PC-9 (cell line): ENCODE data around the gene TCAP. TPM values are rescaled to one million over a fixed set of nuclear protein-coding genes. Genes with fewer than 3 reads are reported as not detected.

Experiments
- BruUV-seq: library from RNA; stranded (reverse); fragments of 400-500 nt; replicated peaks from 2 replicates; lab custom pipeline; 2021; lab: Mats Ljungman, UMichigan
- CTCF ChIA-PET: fragments of 300-600 bp; sonication (Branson Sonifier 250); formaldehyde crosslinking; loops from one replicate; lab custom pipeline; 2022; ENCODE audit warnings: antibody characterized with exemption; lab: Charles Lee
- POLR2A ChIA-PET: fragments of 300-600 bp; sonication (Branson Sonifier 250); formaldehyde crosslinking; loops from one replicate; lab custom pipeline; 2022; ENCODE audit warnings: antibody characterized with exemption; ENCODE audit not compliant: unreplicated experiment; lab: Charles Lee
- DNase-seq, 2 experiments: peaks; one replicate each; pipeline versions ENCODE4 v3.0.0 to v3.0.0-alpha.2; 2015 to 2022; ENCODE audit warnings: mixed read lengths in 1 of 2
- H2AFZ ChIP-seq: fragments of 200-600 bp; sonication (generic); 2 replicates; pipeline ENCODE4 v1.8.1; 2017; ENCODE audit warnings: antibody characterized with exemption
- H3F3A ChIP-seq: fragments of 200-600 bp; sonication (generic); 2 replicates; pipeline ENCODE4 v1.8.1; 2017; ENCODE audit warnings: antibody characterized with exemption, mild to moderate bottlenecking, low read depth; ENCODE audit not compliant: insufficient read depth
- H3K27ac ChIP-seq: fragments of 200-600 bp; sonication (generic); 2 replicates; pipeline ENCODE4 v1.6.1; 2016; ENCODE audit warnings: mixed run types
- H3K27me3 ChIP-seq: fragments of 200-600 bp; sonication (generic); 2 replicates; pipeline ENCODE4 v1.6.1; 2016; ENCODE audit warnings: low read depth, mixed run types; ENCODE audit not compliant: insufficient read depth
- H3K36me3 ChIP-seq: fragments of 200-600 bp; sonication (generic); 2 replicates; pipeline ENCODE4 v1.6.1; 2016; ENCODE audit warnings: low read depth, mixed run types
- H3K4me1 ChIP-seq: fragments of 200-600 bp; sonication (generic); replicated peaks from 2 replicates; pipeline ENCODE4 v1.6.1; 2016; ENCODE audit warnings: mixed run types; ENCODE audit not compliant: insufficient read depth
- H3K4me2 ChIP-seq: fragments of 200-600 bp; sonication (generic); 2 replicates; pipeline ENCODE4 v1.6.1; 2017; ENCODE audit warnings: mixed run types
- H3K4me3 ChIP-seq: fragments of 200-600 bp; sonication (generic); 2 replicates; pipeline ENCODE4 v1.6.1; 2016; ENCODE audit warnings: mixed run types
- H3K79me2 ChIP-seq: fragments of 200-600 bp; sonication (generic); 2 replicates; pipeline ENCODE4 v1.6.1; 2017; ENCODE audit warnings: low read depth, mixed run types
- H3K9me2 ChIP-seq: fragments of 200-600 bp; sonication (generic); 2 replicates; pipeline ENCODE4 v1.8.1; 2017; ENCODE audit warnings: mild to moderate bottlenecking; ENCODE audit not compliant: insufficient read depth
- H3K9me3 ChIP-seq: fragments of 200-600 bp; sonication (generic); 2 replicates; pipeline ENCODE4 v1.8.1; 2016; ENCODE audit warnings: low read depth; ENCODE audit not compliant: insufficient read depth
- H4K20me1 ChIP-seq: fragments of 200-600 bp; sonication (generic); 2 replicates; pipeline ENCODE4 v1.8.1; 2017; ENCODE audit not compliant: insufficient read depth
- CTCF ChIP-seq: fragments of 200-600 bp; sonication (generic); conservative IDR thresholded peaks from 2 replicates; pipeline ENCODE4 v1.6.1; 2017; ENCODE audit warnings: mixed run types, antibody characterized with exemption, mild to moderate bottlenecking, moderate library complexity
- EZH2 ChIP-seq: fragments of 200-600 bp; sonication (generic); IDR thresholded peaks from 2 replicates; pipeline ENCODE4 v1.8.0; 2017; ENCODE audit warnings: antibody characterized with exemption, low read depth
- intact Hi-C: fragments of 100-400 bp; cut with micrococcal nuclease; formaldehyde crosslinking; loops from one replicate; pipeline ENCODE4 v1.10.0; 2022; ENCODE audit not compliant: unreplicated experiment
- total RNA-seq: library from RNA; stranded (reverse); gene quantifications from 2 replicates; pipeline ENCODE4 v1.2.3, GENCODE V29; 2021

Gene TCAP
- total RNA-seq, 1 experiment from 2014 or later: 1.6 TPM

- H3K27ac ChIP-seq: no peak overlapping the region
- H3K9me3 ChIP-seq: no peaks in the 10 kb centered on the region
- intact Hi-C loops: no loop called here
- no peak overlapping the region for H3K4me2 ChIP-seq
- no TSS peak for BruUV-seq
- ChIA-PET POLR2A (no interaction called here), CTCF (no interaction called here)
- no peaks in the 10 kb centered on the region for H3K27me3 ChIP-seq
- H4K20me1 ChIP-seq: no peaks in the 10 kb centered on the region
- H3K9me2 ChIP-seq: no peaks in the 10 kb centered on the region
- no peaks in the 10 kb centered on the region for H3K36me3 ChIP-seq
- no peaks in the 10 kb centered on the region for H3K79me2 ChIP-seq
- H2AFZ ChIP-seq: no peak overlapping the region
- H3K4me1 ChIP-seq: no peaks in the 10 kb centered on the region
- TF ChIP-seq EZH2 (no peak), CTCF (no peak)
- peaks cover 3% of the 10 kb centered on the region; the same call in 1 of the 2 replicates for H3F3A ChIP-seq
- H3K4me3 ChIP-seq: no peak overlapping the region
- DNase-seq: no peak
These were observed 49.1 kb downstream of the TCAP start for GRCh38 chr17:39714234-39714633.

GRCh38 chr17:39715375-39716072, 50.4 kb downstream of the TCAP start:
- no peak for DNase-seq
- Histone ChIP-seq H4K20me1 (no peaks in the 10 kb centered on the region), H3K4me1 (no peaks in the 10 kb centered on the region), H3K9me2 (no peaks in the 10 kb centered on the region), H3K4me3 (no peak overlapping the region), H2AFZ (no peak overlapping the region), H3K9me3 (no peaks in the 10 kb centered on the region), H3K79me2 (no peaks in the 10 kb centered on the region), H3F3A (peaks cover 3% of the 10 kb centered on the region; the same call in 1 of the 2 replicates), H3K36me3 (no peaks in the 10 kb centered on the region), H3K27ac (no peak overlapping the region), H3K4me2 (no peak overlapping the region), H3K27me3 (no peaks in the 10 kb centered on the region)
- BruUV-seq: no TSS peak
- intact Hi-C loops: no loop called here
- ChIA-PET CTCF (interaction anchor here (0.7 kb wide), 1 partner anchor 165 kb away, joined by 3 read pairs; no protein-coding TSS in a partner anchor), POLR2A (no interaction called here)
- TF ChIP-seq CTCF (no peak), EZH2 (no peak)

Other genes starting within 250 kb of the TCAP start
- 23.2 and 35.7 TPM in 2 replicates for gene MED1, start 214.1 kb upstream of the TCAP start, total RNA-seq
- gene CDK12, start 203.9 kb upstream of the TCAP start, total RNA-seq: 48.5 and 64.3 TPM in 2 replicates
- not detected in 2 replicates for gene NEUROD2, start 57.4 kb upstream of the TCAP start, total RNA-seq
- gene PPP1R1B, start 38.4 kb upstream of the TCAP start, total RNA-seq: not detected in 2 replicates
- gene STARD3, start 28.2 kb upstream of the TCAP start, total RNA-seq: 47.7 and 55.9 TPM in 2 replicates
- 0.75 and 1.1 TPM in 2 replicates for gene PNMT, start 3.1 kb downstream of the TCAP start, total RNA-seq
- gene PGAP3, start 22.7 kb downstream of the TCAP start, total RNA-seq: 15.0 and 16.2 TPM in 2 replicates
- gene ERBB2, start 34.7 kb downstream of the TCAP start, total RNA-seq: 87.2 and 90.6 TPM in 2 replicates
- 49.2 and 50.8 TPM in 2 replicates for gene MIEN1, start 65.2 kb downstream of the TCAP start, total RNA-seq
- gene GRB7, start 72.6 kb downstream of the TCAP start, total RNA-seq: 49.1 and 55.9 TPM in 2 replicates
- gene IKZF3, start 199.0 kb downstream of the TCAP start, total RNA-seq: 0.04 TPM in 1 of 2 replicates, not detected in the other
- not detected in 2 replicates for gene ZPBP2, start 202.9 kb downstream of the TCAP start, total RNA-seq